Kidney tubule cell (primary cell): ENCODE data around the gene NOMO2.
"Not testable (repeated sequence)": the region's sequence is repeated elsewhere in the genome, so short reads cannot be mapped to it uniquely, and the experiment has no call there.

ENCODE experiments used
- DNase-seq: peaks from one replicate; pipeline ENCODE4 v3.0.0-alpha.2; 2018; ENCODE audit warnings: low spot score

The NOMO2 gene

DNA sequence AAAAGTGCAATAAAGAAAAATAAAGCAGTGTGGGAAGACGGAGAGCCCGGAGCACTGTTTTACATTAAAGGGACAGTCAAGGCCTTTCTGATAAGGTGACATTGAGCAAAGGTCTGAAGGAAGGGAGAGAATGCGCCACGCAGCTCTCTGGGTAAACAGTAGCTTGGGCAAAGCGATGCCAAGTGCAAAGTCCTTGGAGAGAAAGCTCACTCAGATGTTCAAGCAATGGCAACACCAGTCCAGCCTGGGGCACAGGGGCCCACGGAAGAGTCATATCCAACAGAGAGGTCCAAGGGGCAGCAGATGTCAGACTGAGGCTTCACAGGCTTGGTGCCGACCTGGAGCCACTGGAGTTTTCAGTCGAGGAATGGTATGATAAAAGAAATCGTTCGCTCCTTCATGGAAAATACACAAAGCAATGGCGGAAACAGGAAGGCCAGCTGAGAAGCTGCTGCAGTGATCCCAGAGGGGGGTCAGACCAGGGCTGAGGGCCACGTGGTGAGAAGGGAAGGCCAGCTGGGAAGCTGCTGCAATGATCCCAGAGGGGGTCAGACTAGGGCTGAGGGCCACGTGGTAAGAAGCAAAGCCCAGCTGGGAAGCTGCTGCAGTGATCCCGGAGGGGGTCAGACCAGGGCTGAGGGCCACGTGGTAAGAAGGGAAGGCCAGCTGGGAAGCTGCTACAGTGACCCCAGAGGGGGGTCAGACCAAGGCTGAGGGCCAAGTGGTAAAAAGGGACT lies 40.3 kb downstream of the NOMO2 start:
- not testable (repeated sequence) for DNase-seq

DNA sequence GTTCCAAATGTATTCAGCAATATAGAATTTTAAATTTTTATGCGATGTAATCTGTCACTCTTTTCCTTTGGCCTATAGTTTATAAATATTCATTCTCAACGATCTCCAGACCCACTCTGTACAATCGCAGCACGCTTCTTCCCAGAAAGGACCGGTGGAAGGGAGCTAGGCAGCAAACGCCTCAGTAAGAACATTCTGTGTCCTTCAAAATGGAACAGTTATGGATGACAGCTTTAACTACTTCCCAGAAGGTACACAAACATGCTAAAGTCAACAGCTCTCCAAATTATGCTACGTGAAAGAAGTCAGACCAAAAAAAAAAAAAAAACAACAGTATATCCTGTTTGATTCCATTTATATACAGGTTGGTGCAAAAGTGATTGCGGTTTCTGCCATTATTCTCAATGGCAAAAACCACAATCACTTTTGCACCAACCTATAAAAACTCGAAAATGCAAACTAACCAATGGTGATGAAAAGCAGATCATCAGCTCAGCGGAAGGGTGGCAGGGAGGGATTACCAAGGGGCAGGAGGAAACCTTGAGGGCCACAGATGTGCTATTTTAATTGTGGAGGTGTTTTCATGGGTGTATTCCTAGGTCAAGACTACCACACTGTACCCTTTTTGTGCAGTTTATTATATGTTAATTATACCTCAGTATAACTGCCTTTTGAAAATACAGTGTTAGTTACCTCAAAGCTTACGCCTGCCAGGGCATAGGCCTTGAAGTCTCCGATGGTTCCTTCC lies 43.2 kb downstream of the NOMO2 start:
- DNase-seq: not testable (repeated sequence)

- DNase-seq: not testable (repeated sequence)
Measured at GRCh38 chr16:18498430-18498829, 63.5 kb downstream of the NOMO2 start.

DNA sequence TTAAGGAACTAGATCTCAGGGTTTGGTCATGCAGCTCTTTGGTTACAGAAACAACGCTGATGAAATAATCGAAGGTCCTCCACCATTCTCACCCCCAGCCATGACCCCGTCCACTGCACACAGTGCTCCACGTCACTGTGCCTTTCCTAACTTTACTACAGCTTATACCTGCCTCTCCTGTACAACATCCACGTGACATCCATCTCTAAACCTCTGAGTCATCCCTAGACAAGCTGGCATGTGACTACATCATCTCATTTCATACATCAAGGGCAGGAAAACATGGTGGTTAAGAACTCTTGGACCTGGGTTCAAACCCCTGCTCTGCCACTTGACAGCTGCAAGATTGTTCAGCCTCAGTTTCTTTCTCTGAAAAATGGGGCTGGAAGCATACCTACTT lies 64.9 kb downstream of the NOMO2 start:
- not testable (repeated sequence) for DNase-seq

DNA sequence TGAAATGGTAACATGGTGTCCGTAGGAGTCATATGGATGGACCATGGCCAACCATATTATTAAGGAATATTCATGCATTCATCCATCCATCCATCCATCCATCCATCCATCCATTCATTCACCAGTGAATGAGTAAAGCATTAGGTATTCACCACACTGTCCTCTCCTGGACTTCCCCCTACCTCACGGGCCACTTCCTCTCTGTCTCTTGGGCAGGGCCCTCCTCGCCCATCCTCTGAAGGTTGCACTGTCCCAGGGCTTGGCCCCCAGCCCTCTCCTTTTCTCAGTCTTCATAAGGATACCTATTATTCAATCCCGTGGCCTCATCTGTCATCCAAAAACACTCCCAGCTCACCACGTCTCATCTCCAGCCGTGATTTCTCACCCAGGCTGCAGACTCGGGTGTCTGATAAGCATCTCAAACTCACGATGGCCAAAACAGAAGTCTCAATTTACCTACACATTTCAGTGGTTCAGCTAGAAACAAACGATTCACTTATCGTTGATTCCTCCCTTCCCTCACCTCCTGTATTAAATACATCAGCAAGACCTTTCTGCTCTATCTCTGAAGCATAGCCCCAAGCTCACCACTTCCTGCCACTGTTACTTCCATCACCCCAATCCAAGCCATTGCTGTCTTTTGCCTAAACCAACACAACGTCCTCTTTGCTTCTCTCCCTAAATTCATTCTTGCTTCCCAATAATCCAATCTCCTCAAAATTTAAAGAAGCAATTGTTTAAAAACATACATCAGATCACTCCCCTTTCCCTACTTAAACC lies 69.6 kb downstream of the NOMO2 start:
- not testable (repeated sequence) for DNase-seq

- DNase-seq: not testable (repeated sequence)
Measured at GRCh38 chr16:18436025-18436424, 125.9 kb downstream of the NOMO2 start.

GRCh38 chr16:18415827-18416226 lies 146.1 kb downstream of the NOMO2 start:
- not testable (repeated sequence) for DNase-seq

DNA sequence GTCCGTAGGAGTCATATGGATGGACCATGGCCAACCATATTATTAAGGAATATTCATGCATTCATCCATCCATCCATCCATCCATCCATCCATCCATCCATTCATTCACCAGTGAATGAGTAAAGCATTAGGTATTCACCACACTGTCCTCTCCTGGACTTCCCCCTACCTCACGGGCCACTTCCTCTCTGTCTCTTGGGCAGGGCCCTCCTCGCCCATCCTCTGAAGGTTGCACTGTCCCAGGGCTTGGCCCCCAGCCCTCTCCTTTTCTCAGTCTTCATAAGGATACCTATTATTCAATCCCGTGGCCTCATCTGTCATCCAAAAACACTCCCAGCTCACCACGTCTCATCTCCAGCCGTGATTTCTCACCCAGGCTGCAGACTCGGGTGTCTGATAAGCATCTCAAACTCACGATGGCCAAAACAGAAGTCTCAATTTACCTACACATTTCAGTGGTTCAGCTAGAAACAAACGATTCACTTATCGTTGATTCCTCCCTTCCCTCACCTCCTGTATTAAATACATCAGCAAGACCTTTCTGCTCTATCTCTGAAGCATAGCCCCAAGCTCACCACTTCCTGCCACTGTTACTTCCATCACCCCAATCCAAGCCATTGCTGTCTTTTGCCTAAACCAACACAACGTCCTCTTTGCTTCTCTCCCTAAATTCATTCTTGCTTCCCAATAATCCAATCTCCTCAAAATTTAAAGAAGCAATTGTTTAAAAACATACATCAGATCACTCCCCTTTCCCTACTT lies 152.2 kb downstream of the NOMO2 start:
- DNase-seq: not testable (repeated sequence)

DNA sequence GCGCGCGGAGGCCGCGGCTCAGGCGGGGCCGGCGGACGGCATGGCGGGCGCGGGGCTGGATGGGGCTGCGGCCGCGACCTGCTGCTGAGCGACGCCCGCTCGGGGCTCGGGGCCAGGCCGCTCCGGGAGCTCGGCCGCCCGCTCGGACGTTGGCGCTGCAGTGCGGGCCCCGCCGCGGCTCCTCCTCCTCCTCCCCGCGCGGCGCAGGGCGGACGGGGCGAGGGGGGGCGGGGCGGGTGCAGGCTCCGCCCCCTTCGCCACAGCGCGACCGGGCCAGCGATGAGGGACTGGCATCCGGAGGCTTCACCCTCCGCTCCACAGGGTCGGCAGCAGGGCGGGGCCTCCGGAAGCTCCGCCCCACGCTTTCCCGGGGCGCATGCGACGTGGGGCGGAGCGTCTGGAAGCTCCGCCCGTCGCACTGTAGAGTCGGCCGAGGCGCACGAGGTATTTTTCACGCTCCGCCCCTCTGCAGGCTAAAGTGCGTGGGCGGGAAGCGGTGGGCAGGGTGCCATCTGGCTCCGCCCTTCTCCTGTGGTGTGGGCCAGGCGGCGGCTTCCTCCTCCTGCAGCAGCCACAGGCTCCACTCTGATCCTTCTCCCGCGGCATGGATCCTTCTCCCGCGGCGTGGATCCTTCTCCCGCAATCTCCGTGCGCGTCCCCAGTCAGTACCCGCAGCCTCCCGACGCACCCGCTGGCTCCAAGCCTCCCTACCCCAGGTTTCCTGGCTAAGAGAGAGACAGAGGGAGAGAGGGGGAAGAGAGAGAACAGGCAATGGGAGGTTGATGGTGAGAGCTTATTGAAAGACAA lies 159.8 kb downstream of the NOMO2 start:
- DNase-seq: not testable (repeated sequence)

GRCh38 chr16:18401159-18401558 lies 160.7 kb downstream of the NOMO2 start:
- not testable (repeated sequence) for DNase-seq

GRCh38 chr16:18394363-18394762 lies 167.5 kb downstream of the NOMO2 start:
- not testable (repeated sequence) for DNase-seq

- DNase-seq: not testable (repeated sequence)
Measured at GRCh38 chr16:18387767-18388166, 174.1 kb downstream of the NOMO2 start.

- DNase-seq: not testable (repeated sequence)
Measured at GRCh38 chr16:18386517-18386916, 175.4 kb downstream of the NOMO2 start.

GRCh38 chr16:18385285-18385684 lies 176.6 kb downstream of the NOMO2 start:
- DNase-seq: not testable (repeated sequence)

DNA sequence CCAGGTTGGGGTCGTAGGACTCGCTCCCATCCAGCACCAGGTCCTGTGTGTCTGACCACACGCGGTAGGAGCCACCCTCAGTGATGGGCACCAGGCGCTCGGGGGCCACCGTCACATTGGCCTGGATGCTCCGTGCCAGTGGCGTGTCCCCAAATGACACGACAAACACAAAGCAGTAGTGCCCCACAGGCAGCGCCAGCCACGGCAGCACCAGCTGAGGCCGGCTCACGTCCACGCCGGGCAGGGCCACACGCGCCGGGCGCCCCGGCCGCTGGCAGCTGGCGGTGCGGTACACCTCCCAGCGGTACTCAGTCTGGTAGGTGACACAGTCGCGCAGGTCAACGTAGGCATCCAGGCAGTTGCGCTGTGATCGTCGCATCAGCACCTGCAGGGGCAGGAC lies 177.0 kb downstream of the NOMO2 start:
- not testable (repeated sequence) for DNase-seq

- not testable (repeated sequence) for DNase-seq
Measured at GRCh38 chr16:18384098-18384636, 177.7 kb downstream of the NOMO2 start.

GRCh38 chr16:18382696-18383095 lies 179.2 kb downstream of the NOMO2 start:
- not testable (repeated sequence) for DNase-seq
